ENCODE measurements around the gene SH3RF3. TPM values are rescaled to one million over a fixed set of nuclear protein-coding genes. Genes with fewer than 3 reads are reported as not detected.

The SH3RF3 gene
- total RNA-seq, 1 experiment from 2014 or later, result not detected

DNA sequence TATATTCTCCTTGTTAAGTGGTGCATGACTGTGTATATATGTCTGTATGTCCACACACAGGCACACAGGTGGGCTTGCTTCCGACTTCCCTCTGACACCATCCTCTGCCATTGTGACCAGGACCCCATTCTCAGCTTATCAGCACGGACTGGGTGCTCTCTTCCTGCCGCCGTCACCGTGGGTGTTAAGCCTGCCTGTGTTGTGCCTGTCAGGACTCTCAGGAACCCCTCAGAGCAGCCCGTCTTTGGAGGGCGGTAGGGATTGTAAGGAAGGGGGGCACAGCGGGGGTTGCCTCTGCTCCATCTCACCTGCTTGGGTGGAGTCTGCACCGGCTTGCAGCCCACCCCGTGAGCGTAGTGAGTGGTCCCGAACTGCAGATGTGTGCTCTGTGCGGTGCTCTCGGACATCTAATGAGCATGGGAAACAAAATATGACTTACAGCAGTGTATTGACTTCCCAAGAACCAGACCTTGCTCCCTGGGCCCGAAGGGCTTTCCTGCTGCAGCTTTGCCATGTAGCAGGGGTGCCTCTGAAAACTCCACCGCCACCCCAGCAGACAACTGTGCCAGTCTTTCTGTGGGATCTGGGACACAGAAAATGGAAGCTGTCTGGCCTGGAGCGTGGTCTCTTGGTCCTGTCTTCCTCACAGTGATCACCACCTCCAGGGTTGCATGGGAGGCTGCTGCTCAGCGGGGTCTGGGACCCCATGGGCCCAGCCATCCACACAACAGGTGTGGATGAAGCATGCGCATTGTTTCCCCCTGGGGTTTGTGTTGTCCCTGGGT is 58.9 kb downstream of the SH3RF3 start:
- BruUV-seq (replicated peaks), result no TSS peak

More for the DNA sequence above, 58.9 kb downstream of the SH3RF3 start:
- Histone ChIP-seq H3K4me3 (replicated peaks in 1 of 2; ENCODE audit: low read depth in 1 of 2, low read length in 2 of 2) (no peak overlapping the region), H3K9me3 (ENCODE audit: control insufficient read depth in 1 of 2, insufficient read depth in 1 of 2, low read depth in 1 of 2, low read length in 2 of 2) (no peaks in the 10 kb centered on the region), H3K79me2 (ENCODE audit: insufficient read depth, low read length) (no peaks in the 10 kb centered on the region), H3K9ac (ENCODE audit: low read length) (no peak overlapping the region), H3K36me3 (ENCODE audit: control insufficient read depth in 1 of 2, insufficient read depth in 2 of 2, low read length in 2 of 2) (no peaks in the 10 kb centered on the region), H3K4me2 (ENCODE audit: low read length) (no peak overlapping the region), H4K20me1 (ENCODE audit: insufficient read depth) (no peaks in the 10 kb centered on the region), H3K9me2 (ENCODE audit: insufficient read depth) (no peaks in the 10 kb centered on the region), H2AFZ (ENCODE audit: low read depth, low read length, poor library complexity, severe bottlenecking) (no peak overlapping the region), H3K4me1 (ENCODE audit: control insufficient read depth in 1 of 2, insufficient read depth in 2 of 2, low read length in 2 of 2) (no peaks in the 10 kb centered on the region), H3K27ac (ENCODE audit: low read depth, low read length) (no peak overlapping the region), H3K27me3 (ENCODE audit: insufficient read depth, low read length) (peaks cover 5% of the 10 kb centered on the region; the same call in 1 of the 2 replicates)
- ATAC-seq (no peak), DNase-seq (ENCODE audit: low read depth, low spot score) (no peak)
- CTCF ChIA-PET, result no interaction called here
- no peak for TF ChIP-seq ATF3 (IDR thresholded peaks at IDR 0.05)
- no peak for TF ChIP-seq ZNF274 (IDR thresholded peaks at IDR 0.05; ENCODE audit: low read depth, low read length)
- TF ChIP-seq EGR1 (IDR thresholded peaks at IDR 0.05; ENCODE audit: low read depth), result no peak
- no peak for TF ChIP-seq CBX3 (IDR thresholded peaks at IDR 0.05; ENCODE audit: low read depth)
- no peak for TF ChIP-seq SRF (IDR thresholded peaks at IDR 0.05; ENCODE audit: low read depth)
- TF ChIP-seq MAX (IDR thresholded peaks at IDR 0.05), result no peak
- TF ChIP-seq FOSL1 (IDR thresholded peaks at IDR 0.05; ENCODE audit: low read depth), result no peak
- TF ChIP-seq, protein P1, sequence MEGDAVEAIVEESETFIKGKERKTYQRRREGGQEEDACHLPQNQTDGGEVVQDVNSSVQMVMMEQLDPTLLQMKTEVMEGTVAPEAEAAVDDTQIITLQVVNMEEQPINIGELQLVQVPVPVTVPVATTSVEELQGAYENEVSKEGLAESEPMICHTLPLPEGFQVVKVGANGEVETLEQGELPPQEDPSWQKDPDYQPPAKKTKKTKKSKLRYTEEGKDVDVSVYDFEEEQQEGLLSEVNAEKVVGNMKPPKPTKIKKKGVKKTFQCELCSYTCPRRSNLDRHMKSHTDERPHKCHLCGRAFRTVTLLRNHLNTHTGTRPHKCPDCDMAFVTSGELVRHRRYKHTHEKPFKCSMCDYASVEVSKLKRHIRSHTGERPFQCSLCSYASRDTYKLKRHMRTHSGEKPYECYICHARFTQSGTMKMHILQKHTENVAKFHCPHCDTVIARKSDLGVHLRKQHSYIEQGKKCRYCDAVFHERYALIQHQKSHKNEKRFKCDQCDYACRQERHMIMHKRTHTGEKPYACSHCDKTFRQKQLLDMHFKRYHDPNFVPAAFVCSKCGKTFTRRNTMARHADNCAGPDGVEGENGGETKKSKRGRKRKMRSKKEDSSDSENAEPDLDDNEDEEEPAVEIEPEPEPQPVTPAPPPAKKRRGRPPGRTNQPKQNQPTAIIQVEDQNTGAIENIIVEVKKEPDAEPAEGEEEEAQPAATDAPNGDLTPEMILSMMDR (IDR thresholded peaks at IDR 0.05 in 2 of 3, conservative IDR thresholded peaks at IDR 0.05 in 1 of 3; ENCODE audit: borderline replicate concordance in 1 of 3, insufficient read depth in 1 of 3, low read depth in 2 of 3, low read length in 2 of 3), result no peak
- TF ChIP-seq SP1 (IDR thresholded peaks at IDR 0.05; ENCODE audit: low read depth), result no peak
- TF ChIP-seq CEBPB (IDR thresholded peaks at IDR 0.05; ENCODE audit: low read depth), result no peak
- TF ChIP-seq, protein P2, sequence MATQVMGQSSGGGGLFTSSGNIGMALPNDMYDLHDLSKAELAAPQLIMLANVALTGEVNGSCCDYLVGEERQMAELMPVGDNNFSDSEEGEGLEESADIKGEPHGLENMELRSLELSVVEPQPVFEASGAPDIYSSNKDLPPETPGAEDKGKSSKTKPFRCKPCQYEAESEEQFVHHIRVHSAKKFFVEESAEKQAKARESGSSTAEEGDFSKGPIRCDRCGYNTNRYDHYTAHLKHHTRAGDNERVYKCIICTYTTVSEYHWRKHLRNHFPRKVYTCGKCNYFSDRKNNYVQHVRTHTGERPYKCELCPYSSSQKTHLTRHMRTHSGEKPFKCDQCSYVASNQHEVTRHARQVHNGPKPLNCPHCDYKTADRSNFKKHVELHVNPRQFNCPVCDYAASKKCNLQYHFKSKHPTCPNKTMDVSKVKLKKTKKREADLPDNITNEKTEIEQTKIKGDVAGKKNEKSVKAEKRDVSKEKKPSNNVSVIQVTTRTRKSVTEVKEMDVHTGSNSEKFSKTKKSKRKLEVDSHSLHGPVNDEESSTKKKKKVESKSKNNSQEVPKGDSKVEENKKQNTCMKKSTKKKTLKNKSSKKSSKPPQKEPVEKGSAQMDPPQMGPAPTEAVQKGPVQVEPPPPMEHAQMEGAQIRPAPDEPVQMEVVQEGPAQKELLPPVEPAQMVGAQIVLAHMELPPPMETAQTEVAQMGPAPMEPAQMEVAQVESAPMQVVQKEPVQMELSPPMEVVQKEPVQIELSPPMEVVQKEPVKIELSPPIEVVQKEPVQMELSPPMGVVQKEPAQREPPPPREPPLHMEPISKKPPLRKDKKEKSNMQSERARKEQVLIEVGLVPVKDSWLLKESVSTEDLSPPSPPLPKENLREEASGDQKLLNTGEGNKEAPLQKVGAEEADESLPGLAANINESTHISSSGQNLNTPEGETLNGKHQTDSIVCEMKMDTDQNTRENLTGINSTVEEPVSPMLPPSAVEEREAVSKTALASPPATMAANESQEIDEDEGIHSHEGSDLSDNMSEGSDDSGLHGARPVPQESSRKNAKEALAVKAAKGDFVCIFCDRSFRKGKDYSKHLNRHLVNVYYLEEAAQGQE (IDR thresholded peaks at IDR 0.05; ENCODE audit: low read depth), result no peak
- no peak for TF ChIP-seq EZH2 (IDR thresholded peaks at IDR 0.05)
- TF ChIP-seq POLR2A (IDR thresholded peaks at IDR 0.05; ENCODE audit: borderline replicate concordance, extremely low read depth, insufficient read depth, insufficient read length), result no peak
- no peak for TF ChIP-seq SIN3A (IDR thresholded peaks at IDR 0.05; ENCODE audit: low read depth)
- TF ChIP-seq JUND (IDR thresholded peaks at IDR 0.05), result no peak
- no peak for TF ChIP-seq EZH2phosphoT487 (IDR thresholded peaks at IDR 0.05; ENCODE audit: borderline replicate concordance)
- no peak for TF ChIP-seq YY1 (IDR thresholded peaks at IDR 0.05; ENCODE audit: extremely low read depth, insufficient replicate concordance, low read depth, low read length)
- TF ChIP-seq ZFX (IDR thresholded peaks at IDR 0.05), result no peak
- no peak for TF ChIP-seq POLR2AphosphoS5 (IDR thresholded peaks at IDR 0.05; ENCODE audit: low read depth, low read length)
- RAD21 ChIA-PET (ENCODE audit: low non-redundant PET in 1 of 2, low total read pairs in 2 of 2, uncharacterized antibody in 2 of 2, unreplicated experiment in 2 of 2), result no interaction called here
- intact Hi-C loops (cut with micrococcal nuclease), result no loop called here
- POLR2A ChIA-PET, result no interaction called here

Measured in HCT116 (cell line).